Measurements from ENCODE around the gene CLSTN2.

Gene CLSTN2

GRCh38 chr3:140453750-140454149 lies 518.8 kb downstream of the CLSTN2 start:
- DNase-seq (ENCODE audit: low read depth in 3 of 3) = no peak

DNA sequence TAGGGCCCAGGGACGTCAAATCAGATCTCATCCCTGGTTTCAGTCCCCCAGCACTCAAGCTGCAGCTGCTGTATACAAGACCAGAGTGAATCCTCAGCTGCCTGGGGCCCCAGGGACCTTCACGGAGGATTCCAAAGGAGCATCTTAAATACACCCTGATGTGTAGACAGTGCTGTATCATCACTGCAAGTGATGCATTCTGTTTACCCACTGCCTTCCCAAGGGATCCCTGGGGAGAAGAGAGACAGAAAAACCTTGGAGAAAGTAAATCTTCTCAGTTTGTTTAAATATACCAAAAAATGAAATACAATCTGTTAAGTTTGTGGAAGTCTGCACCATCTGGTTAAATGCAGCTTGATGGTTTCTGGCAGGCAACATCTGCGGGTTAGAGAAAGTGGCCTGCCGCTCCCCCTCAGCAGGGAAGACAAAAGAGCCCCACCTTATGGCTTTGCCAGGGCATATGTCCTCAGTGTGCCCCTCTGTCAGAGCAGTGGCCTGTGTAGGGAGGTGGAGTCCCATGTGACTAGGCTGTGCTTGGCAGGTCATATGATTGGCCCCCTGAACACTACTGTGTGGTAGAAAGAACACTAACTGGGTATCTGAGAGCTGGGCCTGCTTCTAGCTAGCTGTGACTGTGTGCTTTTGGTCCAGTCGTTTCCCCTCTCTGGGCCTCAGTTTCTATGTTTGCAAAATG lies 520.7 kb downstream of the CLSTN2 start:
- no peak for DNase-seq (ENCODE audit: low read depth in 3 of 3)

DNA sequence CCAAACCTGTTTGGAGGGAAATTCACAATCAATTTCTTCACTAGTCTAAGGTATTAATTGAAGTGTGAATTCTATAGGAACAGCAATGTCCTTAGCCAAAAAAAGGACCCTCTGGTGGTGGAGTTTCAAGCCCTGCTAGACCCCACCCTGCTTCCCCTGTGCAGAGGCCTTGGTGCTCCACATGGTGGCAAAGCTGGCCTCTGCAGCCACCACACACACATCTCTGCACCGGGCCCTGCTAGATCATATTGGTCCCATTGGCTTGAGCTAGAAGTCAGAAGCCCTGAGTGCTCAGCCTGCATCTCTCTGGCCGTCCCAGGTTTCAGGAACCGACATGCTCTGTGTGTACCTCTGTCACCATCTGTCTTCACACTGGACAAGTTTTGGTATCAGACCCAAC lies 522.0 kb downstream of the CLSTN2 start:
- DNase-seq (ENCODE audit: low read depth in 3 of 3) = no peak

GRCh38 chr3:140459462-140459861 lies 524.5 kb downstream of the CLSTN2 start:
- no peak for DNase-seq (ENCODE audit: low read depth in 3 of 3)

- no peak for DNase-seq (ENCODE audit: low read depth in 3 of 3)
Observed at GRCh38 chr3:140461250-140461649, 526.3 kb downstream of the CLSTN2 start.

GRCh38 chr3:140463355-140463754 lies 528.4 kb downstream of the CLSTN2 start:
- DNase-seq (ENCODE audit: low read depth in 3 of 3) = no peak

DNA sequence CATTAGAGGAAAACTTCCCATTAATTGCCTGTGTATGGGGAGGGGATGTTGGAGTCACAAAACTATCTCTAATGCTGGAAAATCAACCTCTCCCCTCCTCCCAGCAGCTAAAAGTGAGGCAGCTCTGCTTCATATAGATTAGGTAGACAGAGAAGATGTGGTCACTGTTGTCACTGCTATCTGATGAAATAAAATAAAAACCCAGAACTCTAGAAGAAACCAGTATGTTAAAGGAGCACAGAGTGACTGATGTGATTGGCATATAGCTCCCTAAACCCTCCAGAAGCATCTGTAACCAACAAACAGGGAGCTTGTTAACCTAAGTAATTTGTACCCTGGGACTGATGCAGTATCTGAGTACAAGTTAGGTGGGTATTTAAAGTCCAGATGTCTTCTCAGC lies 531.0 kb downstream of the CLSTN2 start:
- no peak for DNase-seq (ENCODE audit: low read depth in 3 of 3)

GRCh38 chr3:140466535-140466934 lies 531.5 kb downstream of the CLSTN2 start:
- DNase-seq (ENCODE audit: low read depth in 3 of 3) = no peak

GRCh38 chr3:140467104-140467577 lies 532.2 kb downstream of the CLSTN2 start:
- no peak for DNase-seq (ENCODE audit: low read depth in 3 of 3)

- DNase-seq (ENCODE audit: low read depth in 3 of 3) = no peak
Observed at GRCh38 chr3:140467796-140468315, 532.9 kb downstream of the CLSTN2 start.

GRCh38 chr3:140468407-140468806 lies 533.4 kb downstream of the CLSTN2 start:
- DNase-seq (ENCODE audit: low read depth in 3 of 3) = no peak

DNA sequence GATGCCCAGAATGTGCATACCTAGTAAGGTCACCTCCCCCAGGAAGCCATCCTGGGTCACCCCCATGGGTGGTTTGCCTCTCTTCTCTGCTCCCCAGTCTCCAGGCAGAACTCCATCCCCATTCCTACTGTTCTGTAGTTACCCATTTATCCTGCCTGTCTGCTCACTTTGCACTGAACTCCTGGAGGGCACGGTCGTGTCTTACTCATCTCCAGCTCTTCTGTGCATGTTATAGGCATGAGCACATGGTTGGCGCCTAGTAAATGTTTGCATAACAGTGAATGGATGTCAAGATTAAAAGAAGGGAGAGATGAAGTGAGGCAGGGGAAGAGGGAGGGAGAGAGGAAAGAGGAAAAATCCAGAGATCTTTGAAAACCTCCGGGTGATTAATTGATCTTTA lies 534.5 kb downstream of the CLSTN2 start:
- no peak for DNase-seq (ENCODE audit: low read depth in 3 of 3)

DNA sequence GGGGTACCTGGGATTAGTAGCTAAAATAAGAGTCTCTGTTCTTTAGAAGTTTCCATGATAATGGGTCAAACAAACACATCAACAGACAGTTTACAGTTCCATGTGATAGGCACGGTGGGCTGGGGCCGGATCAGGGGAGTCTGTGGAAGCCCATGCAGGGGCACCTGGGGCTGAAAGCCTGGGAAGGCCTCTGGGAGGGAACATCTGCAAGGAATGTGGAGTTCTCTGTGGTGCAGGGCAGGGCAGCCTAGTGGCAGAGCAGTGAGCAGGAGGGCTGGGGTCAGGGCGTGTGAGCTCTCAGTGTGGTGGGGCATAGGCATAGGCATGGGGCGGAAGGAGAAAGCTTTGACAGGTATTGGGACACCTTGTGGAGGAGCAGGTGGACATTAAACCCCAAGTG lies 535.2 kb downstream of the CLSTN2 start:
- no peak for DNase-seq (ENCODE audit: low read depth in 3 of 3)

DNA sequence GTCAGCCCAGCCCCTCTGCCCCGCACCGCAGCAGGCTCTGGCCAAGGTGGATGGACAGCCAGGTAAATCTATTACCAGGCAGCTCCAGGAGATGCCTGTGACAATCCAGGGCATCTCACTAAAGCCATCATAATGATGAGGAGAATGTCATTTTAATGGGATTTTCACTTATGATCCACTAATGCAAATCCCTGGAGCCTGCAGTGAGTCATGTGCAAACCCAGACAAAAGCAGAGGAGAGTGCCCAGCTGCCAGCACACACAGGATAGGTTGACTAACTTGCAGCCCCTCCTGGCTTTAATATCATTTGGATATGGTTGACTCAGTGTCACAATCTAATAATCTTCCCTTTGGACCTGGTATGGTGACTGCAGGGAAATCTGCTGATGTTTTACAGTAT lies 536.0 kb downstream of the CLSTN2 start:
- no peak for DNase-seq (ENCODE audit: low read depth in 3 of 3)

GRCh38 chr3:140472306-140473020 lies 537.5 kb downstream of the CLSTN2 start:
- no peak for DNase-seq (ENCODE audit: low read depth in 3 of 3)

DNA sequence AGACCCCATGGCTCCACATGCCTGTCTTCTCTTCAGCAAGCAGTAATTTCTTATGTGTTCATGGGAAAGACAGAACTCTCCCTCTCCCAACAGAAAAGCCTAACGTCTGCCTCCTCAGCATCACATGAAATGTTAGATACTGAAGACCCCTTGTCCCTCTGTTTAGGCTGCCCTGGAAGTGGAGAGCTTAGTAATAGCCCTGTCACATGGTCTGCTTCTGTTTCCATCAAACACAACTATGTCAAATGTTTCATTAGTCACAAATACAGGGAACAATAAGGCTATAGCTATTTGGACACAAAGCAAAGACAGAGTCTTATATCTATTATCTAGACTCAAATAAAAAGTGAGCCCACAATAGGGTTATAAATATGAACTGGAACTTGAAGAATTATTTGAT lies 552.6 kb downstream of the CLSTN2 start:
- DNase-seq (ENCODE audit: low read depth in 3 of 3) = no peak

GRCh38 chr3:140493271-140493670 lies 558.3 kb downstream of the CLSTN2 start:
- no peak for DNase-seq (ENCODE audit: low read depth in 3 of 3)

DNA sequence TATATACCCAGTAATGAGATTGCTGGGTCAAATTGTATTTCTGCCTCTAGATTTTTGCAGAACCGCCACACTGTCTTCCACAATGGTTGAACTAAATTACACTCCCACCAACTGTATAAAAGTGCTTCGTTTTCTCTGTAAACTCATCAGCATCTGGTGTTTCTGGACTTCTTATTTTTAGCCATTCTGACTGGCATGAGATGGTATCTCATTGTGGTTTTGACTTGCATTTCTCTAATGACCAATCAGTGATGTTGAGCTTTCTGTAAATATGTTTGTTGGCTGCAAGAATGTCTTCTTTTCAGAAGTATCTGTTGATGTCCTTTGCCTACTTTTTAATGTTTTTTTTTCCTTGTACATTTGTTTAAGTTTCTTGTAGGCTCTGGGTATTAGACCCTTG lies 560.0 kb downstream of the CLSTN2 start:
- no peak for DNase-seq (ENCODE audit: low read depth in 3 of 3)

DNA sequence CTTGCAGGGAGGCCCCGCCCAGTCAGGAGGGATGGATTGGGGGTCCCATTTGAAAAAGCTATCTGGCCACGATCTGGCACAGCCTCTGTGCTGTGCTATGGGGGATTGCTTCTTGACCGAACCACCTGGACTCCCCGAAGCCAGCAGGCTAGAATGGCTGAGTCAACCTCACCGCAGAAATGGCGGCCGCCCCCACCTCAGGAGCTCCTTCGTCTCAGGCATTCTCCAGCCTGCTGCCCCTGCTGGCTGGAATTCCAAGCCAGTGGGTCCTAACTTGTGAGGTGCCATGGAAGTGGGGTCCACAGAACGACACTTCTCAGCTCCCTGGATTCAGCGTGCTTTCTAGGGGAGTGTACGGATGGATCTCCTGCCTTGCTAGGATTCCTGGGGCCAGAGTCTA lies 562.3 kb downstream of the CLSTN2 start:
- DNase-seq (ENCODE audit: low read depth in 3 of 3) = no peak

- DNase-seq (ENCODE audit: low read depth in 3 of 3) = no peak
Observed at GRCh38 chr3:140499114-140499757, 564.3 kb downstream of the CLSTN2 start.

- no peak for DNase-seq (ENCODE audit: low read depth in 3 of 3)
Observed at GRCh38 chr3:140500473-140500872, 565.5 kb downstream of the CLSTN2 start.

DNA sequence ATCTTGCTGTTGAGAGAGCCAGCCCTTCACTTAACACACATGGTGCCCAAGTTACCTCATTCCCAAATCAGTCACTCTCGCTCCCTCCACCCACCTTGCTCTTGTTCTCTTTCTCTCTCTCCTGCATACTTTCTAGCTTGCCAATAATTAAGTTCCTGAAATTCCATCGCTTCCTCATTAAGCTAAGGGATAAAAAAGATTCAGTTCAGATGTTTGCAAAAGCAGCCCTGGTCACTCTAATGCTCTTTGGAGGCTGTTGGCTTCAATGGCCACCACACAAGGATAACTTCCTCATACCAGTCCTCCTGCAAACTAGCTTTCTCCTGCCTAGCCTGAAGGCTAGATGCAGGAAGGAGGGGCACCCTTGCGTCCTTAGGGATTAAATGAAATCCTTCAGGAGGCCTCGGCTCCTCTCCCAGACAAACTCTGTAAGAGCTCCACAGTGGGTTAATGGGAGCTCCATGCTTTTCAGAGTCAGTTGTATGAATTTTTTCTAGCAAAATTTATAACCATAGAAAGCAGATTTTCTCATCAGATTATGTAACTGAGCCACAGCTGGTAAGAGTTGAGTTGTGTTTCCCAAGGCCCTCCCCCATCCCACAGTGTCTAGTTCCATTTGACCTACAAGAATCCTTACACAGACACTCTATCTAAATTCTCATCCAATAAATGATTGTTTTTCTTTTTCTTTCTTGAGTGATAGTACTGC lies 566.2 kb downstream of the CLSTN2 start:
- no peak for DNase-seq (ENCODE audit: low read depth in 3 of 3)

Data from stimulated activated CD4-positive, alpha-beta T cell treated with anti-CD3 and anti-CD28 coated beads, TNF-alpha, amount 100 ng/mL, for 4 hours (primary cell).